RWPE2 (cell line): ENCODE results near the gene NLRP10.

Experiments used
- ATAC-seq: fragments of 200-7000 bp; cut with Tn5 transposase; 3 replicates; pipeline ENCODE4 v1.9.1; 2021; ENCODE audit warnings: low read depth
- DNase-seq: peaks from one replicate; pipeline ENCODE4 v3.0.0-alpha.2; 2020; ENCODE audit warnings: low spot score
- H3K27ac ChIP-seq: fragments of 450-650 bp; 2 replicates; pipeline ENCODE4 v1.5.1; 2017; ENCODE audit warnings: mild to moderate bottlenecking; ENCODE audit not compliant: poor library complexity, severe bottlenecking
- H3K27me3 ChIP-seq: fragments of 250-450 bp; sonication (Bioruptor Pico); 2 replicates; pipeline ENCODE4 v1.5.1; 2021; ENCODE audit warnings: mild to moderate bottlenecking, moderate library complexity; ENCODE audit not compliant: insufficient read depth, poor library complexity, severe bottlenecking
- H3K36me3 ChIP-seq: fragments of 250-450 bp; sonication (Bioruptor Pico); 2 replicates; pipeline ENCODE4 v1.5.1; 2020; ENCODE audit warnings: low read depth, mild to moderate bottlenecking, moderate library complexity
- H3K4me1 ChIP-seq: fragments of 250-450 bp; sonication (Bioruptor Pico); 2 replicates; pipeline ENCODE4 v1.5.1; 2021; ENCODE audit warnings: mild to moderate bottlenecking, moderate library complexity; ENCODE audit not compliant: insufficient read depth, poor library complexity, severe bottlenecking
- H3K4me3 ChIP-seq: fragments of 250-450 bp; sonication (Bioruptor Pico); 2 replicates; pipeline ENCODE4 v1.5.1; 2021; ENCODE audit warnings: mild to moderate bottlenecking, moderate library complexity; ENCODE audit not compliant: severe bottlenecking
- H3K9me3 ChIP-seq: fragments of 250-450 bp; sonication (Bioruptor Pico); 2 replicates; pipeline ENCODE4 v1.5.1; 2021; ENCODE audit warnings: mild to moderate bottlenecking, moderate library complexity; ENCODE audit not compliant: severe bottlenecking
- TF ChIP-seq, protein P1 (sequence below): fragments of 450-650 bp; IDR thresholded peaks from one replicate; pipeline ENCODE4 v1.5.1; 2017; ENCODE audit warnings: mild to moderate bottlenecking, moderate library complexity; ENCODE audit not compliant: poor library complexity, severe bottlenecking

The NLRP10 gene, protein sequence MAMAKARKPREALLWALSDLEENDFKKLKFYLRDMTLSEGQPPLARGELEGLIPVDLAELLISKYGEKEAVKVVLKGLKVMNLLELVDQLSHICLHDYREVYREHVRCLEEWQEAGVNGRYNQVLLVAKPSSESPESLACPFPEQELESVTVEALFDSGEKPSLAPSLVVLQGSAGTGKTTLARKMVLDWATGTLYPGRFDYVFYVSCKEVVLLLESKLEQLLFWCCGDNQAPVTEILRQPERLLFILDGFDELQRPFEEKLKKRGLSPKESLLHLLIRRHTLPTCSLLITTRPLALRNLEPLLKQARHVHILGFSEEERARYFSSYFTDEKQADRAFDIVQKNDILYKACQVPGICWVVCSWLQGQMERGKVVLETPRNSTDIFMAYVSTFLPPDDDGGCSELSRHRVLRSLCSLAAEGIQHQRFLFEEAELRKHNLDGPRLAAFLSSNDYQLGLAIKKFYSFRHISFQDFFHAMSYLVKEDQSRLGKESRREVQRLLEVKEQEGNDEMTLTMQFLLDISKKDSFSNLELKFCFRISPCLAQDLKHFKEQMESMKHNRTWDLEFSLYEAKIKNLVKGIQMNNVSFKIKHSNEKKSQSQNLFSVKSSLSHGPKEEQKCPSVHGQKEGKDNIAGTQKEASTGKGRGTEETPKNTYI

DNA sequence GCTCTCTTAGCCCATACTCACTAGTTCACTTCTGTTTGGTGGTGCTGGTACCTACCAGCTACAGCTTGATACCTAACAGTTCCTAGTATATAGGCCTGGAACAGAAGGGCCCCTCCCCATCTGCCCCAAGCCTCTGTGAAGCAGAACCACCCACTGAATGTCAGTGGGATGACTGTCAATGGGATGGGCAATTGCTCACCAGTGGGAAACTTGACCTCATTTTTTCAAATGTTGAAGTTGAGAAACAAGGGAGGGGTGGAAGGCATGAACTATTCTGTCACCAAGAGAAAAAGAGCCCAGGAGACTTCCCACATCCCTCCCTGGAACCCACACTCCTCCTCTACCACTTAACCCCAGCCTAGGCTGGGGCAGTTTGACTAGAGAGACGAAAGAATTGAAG, at the start of gene NLRP10:
Gene NLRP10 (minus strand): TSS at position 62 of the 400 bp plus-strand sequence. CDS start 1,952 bp downstream, outside the sequence.
- peak; percentile 91 for ATAC-seq

DNA sequence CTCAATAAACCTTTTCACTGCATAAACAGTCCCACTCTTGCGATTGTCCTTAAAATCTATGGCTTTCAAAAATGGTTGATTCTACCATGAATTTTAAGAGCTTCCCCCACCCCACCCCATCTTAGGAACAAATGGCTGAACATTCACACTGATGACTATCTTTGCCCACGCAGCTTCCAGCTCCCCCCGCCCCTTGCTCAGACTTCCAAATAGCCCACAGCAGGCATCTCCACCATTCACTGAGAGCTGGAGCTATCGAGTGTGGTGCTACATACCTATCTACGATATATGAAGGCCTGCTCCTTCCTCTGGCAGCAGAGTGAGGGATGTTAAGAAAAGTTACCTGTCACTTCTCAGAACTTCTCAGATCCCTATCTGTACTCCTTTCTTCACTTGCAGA, 48.6 kb upstream of the NLRP10 start:
- H3K27ac ChIP-seq, result no peak overlapping the region
- DNase-seq (no peak), ATAC-seq (no peak)
- no peaks in the 10 kb centered on the region for H3K36me3 ChIP-seq
- no peak overlapping the region for H3K4me3 ChIP-seq
- no peaks in the 10 kb centered on the region for H3K4me1 ChIP-seq
- no peaks in the 10 kb centered on the region for H3K9me3 ChIP-seq
- H3K27me3 ChIP-seq, result no peaks in the 10 kb centered on the region
- TF ChIP-seq, protein P1, sequence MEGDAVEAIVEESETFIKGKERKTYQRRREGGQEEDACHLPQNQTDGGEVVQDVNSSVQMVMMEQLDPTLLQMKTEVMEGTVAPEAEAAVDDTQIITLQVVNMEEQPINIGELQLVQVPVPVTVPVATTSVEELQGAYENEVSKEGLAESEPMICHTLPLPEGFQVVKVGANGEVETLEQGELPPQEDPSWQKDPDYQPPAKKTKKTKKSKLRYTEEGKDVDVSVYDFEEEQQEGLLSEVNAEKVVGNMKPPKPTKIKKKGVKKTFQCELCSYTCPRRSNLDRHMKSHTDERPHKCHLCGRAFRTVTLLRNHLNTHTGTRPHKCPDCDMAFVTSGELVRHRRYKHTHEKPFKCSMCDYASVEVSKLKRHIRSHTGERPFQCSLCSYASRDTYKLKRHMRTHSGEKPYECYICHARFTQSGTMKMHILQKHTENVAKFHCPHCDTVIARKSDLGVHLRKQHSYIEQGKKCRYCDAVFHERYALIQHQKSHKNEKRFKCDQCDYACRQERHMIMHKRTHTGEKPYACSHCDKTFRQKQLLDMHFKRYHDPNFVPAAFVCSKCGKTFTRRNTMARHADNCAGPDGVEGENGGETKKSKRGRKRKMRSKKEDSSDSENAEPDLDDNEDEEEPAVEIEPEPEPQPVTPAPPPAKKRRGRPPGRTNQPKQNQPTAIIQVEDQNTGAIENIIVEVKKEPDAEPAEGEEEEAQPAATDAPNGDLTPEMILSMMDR, result no peak

More for the DNA sequence above, at the start of gene NLRP10:
- Histone ChIP-seq H3K9me3 (no peaks in the 10 kb centered on the region), H3K27me3 (no peaks in the 10 kb centered on the region), H3K4me1 (peaks cover 16% of the 10 kb centered on the region), H3K27ac (peak within 1 kb of the TSS; percentile 65), H3K36me3 (no peaks in the 10 kb centered on the region), H3K4me3 (no peak within 1 kb of the TSS)
- no peak for DNase-seq
- TF ChIP-seq, protein P1, result no peak

DNA sequence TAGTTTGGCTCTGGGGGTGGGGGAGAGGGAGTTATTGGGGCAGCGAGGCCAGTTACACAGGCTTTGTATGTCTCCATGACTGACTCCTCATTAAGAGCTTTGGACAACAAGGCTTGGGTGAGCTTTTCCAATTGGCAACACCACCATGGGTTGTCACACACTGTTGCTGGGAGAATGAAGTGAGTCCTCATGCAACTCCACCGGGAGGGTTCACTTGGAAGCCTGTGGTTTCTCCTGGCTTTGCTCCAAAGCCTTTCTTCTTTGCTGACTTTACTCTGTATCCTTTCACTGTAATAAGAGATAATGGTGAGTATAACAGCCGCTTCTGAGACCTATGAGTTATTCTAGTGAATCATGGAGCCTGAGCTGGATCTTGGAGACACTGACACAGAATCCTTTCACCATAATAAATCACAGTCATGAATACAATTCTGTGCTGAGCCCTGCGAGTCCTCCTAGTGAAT, 46.8 kb upstream of the NLRP10 start:
- TF ChIP-seq, protein P1, result no peak
- ATAC-seq, result peak; percentile 74
- Histone ChIP-seq H3K27me3 (no peaks in the 10 kb centered on the region), H3K36me3 (no peaks in the 10 kb centered on the region), H3K9me3 (no peaks in the 10 kb centered on the region), H3K4me3 (no peak overlapping the region), H3K4me1 (no peaks in the 10 kb centered on the region), H3K27ac (no peak overlapping the region)
- no peak for DNase-seq

DNA sequence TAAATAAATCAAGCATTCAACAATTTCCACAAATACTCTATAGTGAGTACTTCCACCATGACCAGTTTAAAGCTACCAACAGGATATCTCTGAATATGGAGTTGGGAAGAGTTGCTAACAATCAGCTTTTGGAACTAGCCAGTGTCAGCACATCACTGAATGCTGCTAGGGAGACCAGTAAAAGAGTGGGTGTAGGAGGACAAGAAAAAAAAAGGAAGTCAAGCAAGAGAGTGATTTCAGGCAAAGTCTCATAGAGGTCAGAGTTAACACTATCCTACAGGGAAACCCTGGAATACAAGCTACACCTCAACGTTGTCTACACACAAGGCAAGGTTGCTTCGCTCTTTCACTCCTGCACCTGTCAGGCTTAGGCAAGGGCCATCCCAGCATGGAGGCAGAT, 46.1 kb upstream of the NLRP10 start:
- TF ChIP-seq, protein P1, result no peak
- Histone ChIP-seq H3K4me3 (no peak overlapping the region), H3K9me3 (no peaks in the 10 kb centered on the region), H3K36me3 (no peaks in the 10 kb centered on the region), H3K27me3 (no peaks in the 10 kb centered on the region), H3K4me1 (no peaks in the 10 kb centered on the region), H3K27ac (no peak overlapping the region)
- ATAC-seq, result no peak
- DNase-seq, result no peak
